SK-MEL-5 (cell line): ENCODE data around the gene F3. TPM values are rescaled to one million over a fixed set of nuclear protein-coding genes. Genes with fewer than 3 reads are reported as not detected.

Experiments used
- DNase-seq: peaks from one replicate; pipeline ENCODE4 v3.0.0-alpha.2; 2016; ENCODE audit warnings: low read depth, low spot score
- in situ Hi-C: cut with HindIII; loops from 2 replicates; pipeline ENCODE4 v1.10.0; 2016; ENCODE audit warnings: low sequenced_read_pairs, high pct_unique_total_duplicates, low pct_unique_long_range_greater_than_20kb
- total RNA-seq: library from RNA; depleted of rRNA; stranded (reverse); fragments of >200 nt; shearing (Covaris generic); gene quantifications from 2 replicates; pipeline ENCODE4 v1.2.3, GENCODE V29; 2014

Gene F3
- total RNA-seq, 1 experiment from 2014 or later, result 5.1 TPM

GRCh38 chr1:94559921-94560320 is 18.4 kb upstream of the F3 start:
- in situ Hi-C loops, result no loop called here
- DNase-seq, result no peak

GRCh38 chr1:94555091-94555490 is 13.5 kb upstream of the F3 start:
- DNase-seq, result no peak
- in situ Hi-C loops, result no loop called here

- in situ Hi-C loops, result no loop called here
- no peak for DNase-seq
These were observed 13.0 kb upstream of the F3 start for GRCh38 chr1:94554580-94554979.

DNA sequence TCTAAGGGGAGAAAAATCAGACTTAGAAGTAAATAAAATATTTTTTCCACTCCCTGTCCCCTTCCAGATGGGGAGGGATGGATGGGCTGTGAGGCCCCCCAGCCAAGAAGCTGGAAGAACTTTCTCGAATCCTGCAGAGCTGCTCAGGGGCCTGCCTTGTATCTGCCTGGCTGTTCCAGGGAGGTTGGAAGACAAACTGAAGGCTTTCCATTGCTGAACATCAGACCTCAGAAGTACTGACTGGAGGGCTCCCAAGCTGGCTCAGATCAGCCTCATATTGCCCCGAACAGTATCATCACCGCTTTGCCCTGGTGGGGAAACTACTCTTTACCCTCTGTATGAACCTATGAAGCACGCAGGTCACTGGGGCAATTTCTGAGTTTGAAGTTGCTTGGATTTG is 12.4 kb upstream of the F3 start:
- in situ Hi-C loops, result no loop called here
- no peak for DNase-seq

GRCh38 chr1:94553323-94553730 is 11.8 kb upstream of the F3 start:
- DNase-seq, result no peak
- in situ Hi-C loops, result no loop called here

- no peak for DNase-seq
- in situ Hi-C loops, result no loop called here
These were observed 10.6 kb upstream of the F3 start for GRCh38 chr1:94552071-94552586.

- DNase-seq, result no peak
- in situ Hi-C loops, result no loop called here
These were observed 9.9 kb upstream of the F3 start for GRCh38 chr1:94551449-94551848.

DNA sequence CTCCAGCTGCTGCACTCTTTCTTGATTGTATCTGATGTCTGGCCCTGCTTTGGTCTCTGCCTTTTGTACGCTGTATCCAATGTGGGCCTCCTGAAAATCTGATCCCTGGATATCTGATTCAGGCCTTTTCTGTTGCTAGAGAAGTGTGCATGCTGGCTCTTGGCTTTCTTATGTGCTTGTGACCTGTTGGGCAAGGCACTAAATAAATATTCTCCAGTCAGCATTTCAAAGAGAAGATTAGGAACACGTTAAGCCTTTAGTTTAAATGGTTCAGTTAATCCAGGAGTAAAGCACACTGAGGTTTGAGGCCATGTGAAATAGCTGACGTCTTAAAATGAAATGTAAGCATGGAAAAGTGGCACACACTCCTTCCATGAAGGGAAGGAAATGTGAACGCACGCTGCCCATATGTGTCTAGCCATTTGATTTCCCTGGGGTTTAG is 9.3 kb upstream of the F3 start:
- in situ Hi-C loops, result no loop called here
- no peak for DNase-seq

DNA sequence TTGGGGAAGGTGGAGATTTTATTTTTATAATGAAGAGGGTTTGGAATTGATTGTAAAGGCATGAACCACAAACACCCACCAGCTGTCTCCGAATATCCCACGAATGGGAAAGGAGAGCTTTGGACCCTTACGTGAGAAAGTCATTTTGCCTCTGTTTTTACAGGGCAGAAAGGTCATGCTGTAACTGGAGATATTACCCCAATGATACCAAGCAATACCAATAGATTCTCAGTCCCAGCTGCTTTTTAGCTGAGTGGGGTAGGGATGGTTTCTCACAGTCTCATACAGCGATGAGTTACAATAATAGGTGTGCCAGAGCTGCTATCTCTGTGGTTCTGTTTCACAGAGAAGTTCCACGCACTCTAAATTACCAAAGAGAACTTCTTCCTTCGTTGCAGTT is 8.8 kb upstream of the F3 start:
- DNase-seq, result no peak
- in situ Hi-C loops, result no loop called here

DNA sequence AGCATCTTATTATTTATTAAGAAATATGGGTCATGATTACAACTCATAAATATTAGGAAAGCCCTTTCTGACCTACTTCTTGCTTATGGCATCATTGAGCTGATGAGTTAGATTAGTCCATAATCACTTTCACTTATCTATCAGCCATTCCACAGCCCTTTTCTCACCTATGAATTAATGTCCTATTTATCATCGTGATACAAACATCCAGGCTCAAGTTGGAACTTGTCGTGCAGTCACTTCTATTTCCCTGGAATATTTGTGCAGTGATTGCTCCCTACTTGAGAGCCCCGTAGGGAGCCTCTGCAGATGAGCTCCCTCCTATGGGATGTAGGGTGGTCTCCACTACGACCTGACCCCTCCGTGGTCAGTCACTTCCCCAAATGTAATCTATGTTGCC is 8.1 kb upstream of the F3 start:
- DNase-seq, result no peak
- in situ Hi-C loops, result loop anchor here (25.0 kb wide), 1 partner anchor 238 kb away; no protein-coding TSS in a partner anchor

GRCh38 chr1:94544706-94545490 is 3.3 kb upstream of the F3 start:
- in situ Hi-C loops, result loop anchor here (25.0 kb wide), 1 partner anchor 242 kb away; no protein-coding TSS in a partner anchor
- DNase-seq, result no peak

DNA sequence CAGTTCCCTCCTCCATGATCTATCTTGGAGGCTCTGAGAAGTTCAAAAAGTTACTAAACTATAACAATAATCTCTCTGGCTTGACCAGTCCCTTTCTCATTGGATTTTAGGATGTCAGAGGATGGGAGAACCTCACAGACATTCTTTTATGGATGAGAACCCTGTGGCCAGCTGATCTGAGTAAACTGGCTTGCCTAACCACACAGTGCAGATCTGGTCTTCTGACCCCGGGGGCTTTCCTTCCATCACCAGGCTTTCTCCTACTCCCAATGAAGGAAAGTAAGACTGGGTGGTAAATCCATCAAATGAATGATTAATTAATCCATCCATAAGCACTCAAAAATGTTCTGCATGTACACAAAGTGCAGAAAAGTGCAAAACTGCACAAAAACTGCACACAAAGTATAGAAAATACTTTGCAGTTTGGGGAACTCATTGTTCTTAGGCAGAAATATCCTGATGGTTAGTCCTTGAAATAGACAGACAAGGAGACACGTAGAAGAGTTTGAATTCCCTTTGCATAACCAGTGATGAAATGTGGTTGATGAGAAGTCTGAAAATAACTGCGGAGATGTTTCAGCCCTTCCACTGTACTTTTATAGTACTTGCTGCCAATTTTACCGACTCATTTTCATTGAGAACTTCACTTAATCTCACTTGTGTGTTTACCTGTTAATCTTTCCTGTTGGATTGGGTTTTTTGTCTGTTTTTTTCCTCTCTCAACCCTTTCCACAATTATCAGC is 2.5 kb upstream of the F3 start:
- in situ Hi-C loops, result loop anchor here (25.0 kb wide), 1 partner anchor 243 kb away; no protein-coding TSS in a partner anchor
- no peak for DNase-seq

- no peak for DNase-seq
- in situ Hi-C loops, result loop anchor here (25.0 kb wide), 1 partner anchor 244 kb away; no protein-coding TSS in a partner anchor
These were observed 1.4 kb upstream of the F3 start for GRCh38 chr1:94543001-94543400.

GRCh38 chr1:94542088-94542870 is 720 bp upstream of the F3 start:
- no peak for DNase-seq
- in situ Hi-C loops, result loop anchor here (25.0 kb wide), 1 partner anchor 245 kb away; no protein-coding TSS in a partner anchor

- in situ Hi-C loops, result loop anchor here (25.0 kb wide), 1 partner anchor 247 kb away; no protein-coding TSS in a partner anchor
- no peak for DNase-seq
These were observed 916 bp downstream of the F3 start for GRCh38 chr1:94540440-94541245.

- no peak for DNase-seq
- in situ Hi-C loops, result loop anchor here (25.0 kb wide), 1 partner anchor 248 kb away; no protein-coding TSS in a partner anchor
These were observed 2.1 kb downstream of the F3 start for GRCh38 chr1:94539496-94539895.
